Astrocyte (in vitro differentiated cells and primary cell): ENCODE data around the gene PRKCA.

Experiments
- EZH2 ChIP-seq: IDR thresholded peaks from 2 replicates; pipeline ENCODE4 v1.6.1; 2012; ENCODE audit warnings: mild to moderate bottlenecking, low read length, inconsistent platforms; ENCODE audit not compliant: insufficient read depth
- TF ChIP-seq, protein P1 (sequence below): IDR thresholded peaks from 2 replicates; pipeline ENCODE4 v1.5.1; 2011; ENCODE audit warnings: low read depth, mild to moderate bottlenecking, inconsistent platforms, low read length, moderate library complexity; ENCODE audit not compliant: insufficient read depth

DNA sequence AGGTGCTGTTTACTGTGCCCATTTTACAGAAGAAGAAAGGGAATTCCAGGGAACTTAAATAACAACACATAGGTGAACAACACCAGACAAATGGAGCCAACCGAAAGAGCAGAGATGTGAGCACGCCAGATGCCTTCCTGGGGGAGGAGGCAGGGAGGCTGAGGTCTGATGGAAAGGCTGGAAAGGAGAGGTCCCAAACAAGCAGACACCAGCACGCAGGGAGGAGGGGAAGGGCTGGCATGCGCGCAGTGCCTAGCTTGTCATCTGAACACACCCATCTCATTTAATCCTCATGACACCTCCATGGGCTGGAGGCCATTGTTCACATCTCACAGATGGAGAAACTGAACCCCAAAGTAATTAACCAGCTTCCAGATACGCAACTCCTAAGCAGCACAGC lies 511.6 kb downstream of the PRKCA start:
- TF ChIP-seq, protein P1, sequence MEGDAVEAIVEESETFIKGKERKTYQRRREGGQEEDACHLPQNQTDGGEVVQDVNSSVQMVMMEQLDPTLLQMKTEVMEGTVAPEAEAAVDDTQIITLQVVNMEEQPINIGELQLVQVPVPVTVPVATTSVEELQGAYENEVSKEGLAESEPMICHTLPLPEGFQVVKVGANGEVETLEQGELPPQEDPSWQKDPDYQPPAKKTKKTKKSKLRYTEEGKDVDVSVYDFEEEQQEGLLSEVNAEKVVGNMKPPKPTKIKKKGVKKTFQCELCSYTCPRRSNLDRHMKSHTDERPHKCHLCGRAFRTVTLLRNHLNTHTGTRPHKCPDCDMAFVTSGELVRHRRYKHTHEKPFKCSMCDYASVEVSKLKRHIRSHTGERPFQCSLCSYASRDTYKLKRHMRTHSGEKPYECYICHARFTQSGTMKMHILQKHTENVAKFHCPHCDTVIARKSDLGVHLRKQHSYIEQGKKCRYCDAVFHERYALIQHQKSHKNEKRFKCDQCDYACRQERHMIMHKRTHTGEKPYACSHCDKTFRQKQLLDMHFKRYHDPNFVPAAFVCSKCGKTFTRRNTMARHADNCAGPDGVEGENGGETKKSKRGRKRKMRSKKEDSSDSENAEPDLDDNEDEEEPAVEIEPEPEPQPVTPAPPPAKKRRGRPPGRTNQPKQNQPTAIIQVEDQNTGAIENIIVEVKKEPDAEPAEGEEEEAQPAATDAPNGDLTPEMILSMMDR: no peak
- TF ChIP-seq EZH2: no peak
